Esophagus squamous epithelium (tissue), 4 donors: ENCODE results near the gene PNPLA4.

Experiments
- POLR2A ChIP-seq, 4 donors: fragments of 450-650 bp; IDR thresholded peaks; one replicate each; pipeline ENCODE4 v1.6.1; 2017; ENCODE audit warnings: antibody characterized with exemption in 4 of 4, mild to moderate bottlenecking in 4 of 4, moderate library complexity in 3 of 4
- TF ChIP-seq, protein P1 (sequence below), 6 experiments: fragments of 450-650 bp in 4 of 6; fragments of 200-600 bp in 2 of 6; sonication (generic) in 2 of 6; IDR thresholded peaks; one replicate each; pipeline ENCODE4 v1.5.1; 2016 to 2019; ENCODE audit warnings: antibody characterized with exemption in 6 of 6, mild to moderate bottlenecking in 4 of 6, moderate library complexity in 4 of 6

DNA sequence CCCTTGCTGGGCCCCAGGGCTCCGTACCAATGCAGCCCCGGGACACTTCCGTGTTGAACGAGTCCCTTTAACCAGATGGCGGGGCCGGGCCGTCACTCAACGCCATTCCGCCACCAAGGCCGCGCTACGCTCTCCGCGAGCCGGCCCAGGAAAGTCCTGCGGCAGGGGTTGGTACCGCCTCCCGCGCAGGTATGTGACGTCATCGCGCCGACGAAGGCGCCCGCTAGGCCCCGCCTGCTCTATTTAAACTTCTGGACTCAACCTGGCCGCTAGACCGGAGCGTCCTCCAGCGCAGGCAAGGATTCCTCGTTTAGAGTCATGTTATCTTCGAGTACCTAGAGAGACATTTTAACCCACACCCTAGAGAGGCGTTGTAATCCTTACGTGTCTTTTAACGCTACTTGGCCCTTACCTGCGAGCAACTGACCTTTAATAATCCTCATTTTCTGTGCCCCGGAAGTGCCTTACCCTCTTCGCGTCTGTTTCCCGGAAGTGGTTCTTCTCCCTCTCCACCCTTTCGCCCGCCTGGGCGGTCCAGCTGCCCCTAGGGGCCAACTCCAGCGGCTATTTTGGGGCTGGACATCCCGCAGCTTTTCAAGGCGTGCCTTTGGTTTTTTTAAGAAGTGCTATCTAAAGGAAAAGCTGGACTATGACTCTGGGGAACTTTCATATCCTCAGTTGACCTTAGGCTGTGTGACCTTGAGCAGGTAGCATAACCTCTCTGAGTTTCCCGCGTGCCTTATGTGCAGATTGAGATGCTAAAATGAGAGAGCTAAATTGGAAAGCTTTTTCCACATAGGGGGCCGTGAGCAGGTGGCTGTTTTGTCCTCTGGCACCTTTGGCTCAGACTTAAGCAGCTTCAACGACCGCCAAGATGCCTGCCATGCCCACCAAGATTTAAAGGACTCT, at the start of gene PNPLA4:
- TF ChIP-seq, protein P1, sequence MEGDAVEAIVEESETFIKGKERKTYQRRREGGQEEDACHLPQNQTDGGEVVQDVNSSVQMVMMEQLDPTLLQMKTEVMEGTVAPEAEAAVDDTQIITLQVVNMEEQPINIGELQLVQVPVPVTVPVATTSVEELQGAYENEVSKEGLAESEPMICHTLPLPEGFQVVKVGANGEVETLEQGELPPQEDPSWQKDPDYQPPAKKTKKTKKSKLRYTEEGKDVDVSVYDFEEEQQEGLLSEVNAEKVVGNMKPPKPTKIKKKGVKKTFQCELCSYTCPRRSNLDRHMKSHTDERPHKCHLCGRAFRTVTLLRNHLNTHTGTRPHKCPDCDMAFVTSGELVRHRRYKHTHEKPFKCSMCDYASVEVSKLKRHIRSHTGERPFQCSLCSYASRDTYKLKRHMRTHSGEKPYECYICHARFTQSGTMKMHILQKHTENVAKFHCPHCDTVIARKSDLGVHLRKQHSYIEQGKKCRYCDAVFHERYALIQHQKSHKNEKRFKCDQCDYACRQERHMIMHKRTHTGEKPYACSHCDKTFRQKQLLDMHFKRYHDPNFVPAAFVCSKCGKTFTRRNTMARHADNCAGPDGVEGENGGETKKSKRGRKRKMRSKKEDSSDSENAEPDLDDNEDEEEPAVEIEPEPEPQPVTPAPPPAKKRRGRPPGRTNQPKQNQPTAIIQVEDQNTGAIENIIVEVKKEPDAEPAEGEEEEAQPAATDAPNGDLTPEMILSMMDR (IDR thresholded peaks at IDR 0.05), result peak in 3 of 6 experiments; percentile 5 to 25 (median 12)
- TF ChIP-seq POLR2A (IDR thresholded peaks at IDR 0.05), result peak in 2 of 4 donors; percentile 22 to 66
